Spleen (tissue), 11 donors: ENCODE results near the gene HTR3B. TPM values are rescaled to one million over a fixed set of nuclear protein-coding genes. Genes with fewer than 3 reads are reported as not detected.

ENCODE experiments used
- DNase-seq: peaks from one replicate; pipeline ENCODE4 v3.0.0-alpha.2; 2020
- H3K27ac ChIP-seq, 8 donors: fragments of 200-600 bp; sonication (generic) in 7 of 8; 1 replicate in 4 of 8; 2 replicates in 4 of 8; pipeline versions ENCODE4 v1.5.0 to v1.8.0; 2016 to 2021; ENCODE audit warnings: inconsistent platforms in 4 of 8, mild to moderate bottlenecking in 4 of 8, moderate library complexity in 1 of 8
- H3K27me3 ChIP-seq, 7 donors: fragments of 200-600 bp; sonication (generic) in 6 of 7; replicated peaks in 1 of 7; 1 replicate in 4 of 7; 2 replicates in 3 of 7; pipeline versions ENCODE4 v1.5.0 to v1.8.0; 2016 to 2021; ENCODE audit warnings: inconsistent platforms in 3 of 7, mild to moderate bottlenecking in 1 of 7
- H3K36me3 ChIP-seq, 6 donors: fragments of 200-600 bp; sonication (generic) in 5 of 6; 1 replicate in 4 of 6; 2 replicates in 2 of 6; pipeline versions ENCODE4 v1.5.0 to v1.8.0; 2016 to 2021; ENCODE audit warnings: inconsistent platforms in 2 of 6
- H3K4me1 ChIP-seq, 6 donors: fragments of 200-600 bp; sonication (generic) in 5 of 6; 1 replicate in 3 of 6; 2 replicates in 3 of 6; pipeline versions ENCODE4 v1.5.0 to v1.8.0; 2016 to 2021; ENCODE audit warnings: inconsistent platforms in 3 of 6
- H3K4me3 ChIP-seq, 8 donors: fragments of 200-600 bp; sonication (generic) in 7 of 8; 1 replicate in 4 of 8; 2 replicates in 4 of 8; pipeline versions ENCODE4 v1.5.0 to v1.8.0; 2016 to 2021; ENCODE audit warnings: inconsistent platforms in 4 of 8, mild to moderate bottlenecking in 4 of 8, moderate library complexity in 2 of 8
- H3K9me3 ChIP-seq, 8 donors: fragments of 200-600 bp; sonication (generic) in 7 of 8; 1 replicate in 4 of 8; 2 replicates in 4 of 8; pipeline versions ENCODE4 v1.5.0 to v1.8.0; 2016 to 2021; ENCODE audit warnings: inconsistent platforms in 4 of 8
- POLR2A ChIP-seq, 3 donors: fragments of 450-650 bp; IDR thresholded peaks; one replicate each; pipeline ENCODE4 v1.5.1; 2017; ENCODE audit warnings: antibody characterized with exemption in 3 of 3, mild to moderate bottlenecking in 1 of 3
- WGBS, 5 donors: extraction: QIAGEN DNeasy Blood & Tissue Kit in 3 of 5; methylation state at CpG; one replicate each; pipeline versions ENCODE4 v1.1.5 to v1.1.7; 2013 to 2018; 5-methylcytosine and 5-hydroxymethylcytosine counted together
- intact Hi-C: fragments of 100-400 bp; cut with DNase I; formaldehyde crosslinking; loops from one replicate; pipeline ENCODE4 v1.15.0; 2023; ENCODE audit warnings: low total_unique reads
- polyA plus RNA-seq, 3 donors: library from polyadenylated mRNA; stranded (reverse); fragments of 200-250 nt; gene quantifications; one replicate each; pipeline ENCODE4 v1.2.1, GENCODE V29; 2013
- small RNA-seq, 4 donors: library from RNA; depleted of rRNA; stranded (forward); fragments of <200 nt; gene quantifications; one replicate each; pipeline ENCODE3, GENCODE V24; 2016
- total RNA-seq, 7 donors: library from RNA; depleted of rRNA in 3 of 7; stranded (reverse); fragments of >200 nt in 3 of 7; fragmentation: NEBNext Ultra II Directional in 4 of 7; extraction: Animal tissue kit (Norgen Biotek cat#: 25700) in 4 of 7; gene quantifications; one replicate each; pipeline versions ENCODE4 v1.1.0 to v1.2.1, GENCODE V29; 2016 to 2021
- TF ChIP-seq, protein P1 (sequence below), 11 experiments: fragments of 200-600 bp in 7 of 11; fragments of 450-650 bp in 4 of 11; sonication (generic) in 4 of 11; IDR thresholded peaks in 8 of 11; conservative IDR thresholded peaks in 3 of 11; 1 replicate in 7 of 11; 2 replicates in 4 of 11; pipeline versions ENCODE4 v1.4.0 to v1.8.0; 2016 to 2021; ENCODE audit warnings: antibody characterized with exemption in 11 of 11, inconsistent platforms in 4 of 11, mild to moderate bottlenecking in 1 of 11
- donor health status: healthy with polysubstance abuse.
- donor health status: DM: no; HTN: no; CAD: no; lungs with moderate emphysema.
- donor health status: DM: no; HTN: no; CAD: no.
- donor health status: Bipolar disorder and iron deficiency.
- donor health status: healthy.
- donor health status: DM: no; HTN: no; CAD: no.
- donor health status: DM: yes; HTN: yes; CAD: no.

HTR3B gene
- total and polyA plus RNA-seq, 10 donors: not detected

DNA sequence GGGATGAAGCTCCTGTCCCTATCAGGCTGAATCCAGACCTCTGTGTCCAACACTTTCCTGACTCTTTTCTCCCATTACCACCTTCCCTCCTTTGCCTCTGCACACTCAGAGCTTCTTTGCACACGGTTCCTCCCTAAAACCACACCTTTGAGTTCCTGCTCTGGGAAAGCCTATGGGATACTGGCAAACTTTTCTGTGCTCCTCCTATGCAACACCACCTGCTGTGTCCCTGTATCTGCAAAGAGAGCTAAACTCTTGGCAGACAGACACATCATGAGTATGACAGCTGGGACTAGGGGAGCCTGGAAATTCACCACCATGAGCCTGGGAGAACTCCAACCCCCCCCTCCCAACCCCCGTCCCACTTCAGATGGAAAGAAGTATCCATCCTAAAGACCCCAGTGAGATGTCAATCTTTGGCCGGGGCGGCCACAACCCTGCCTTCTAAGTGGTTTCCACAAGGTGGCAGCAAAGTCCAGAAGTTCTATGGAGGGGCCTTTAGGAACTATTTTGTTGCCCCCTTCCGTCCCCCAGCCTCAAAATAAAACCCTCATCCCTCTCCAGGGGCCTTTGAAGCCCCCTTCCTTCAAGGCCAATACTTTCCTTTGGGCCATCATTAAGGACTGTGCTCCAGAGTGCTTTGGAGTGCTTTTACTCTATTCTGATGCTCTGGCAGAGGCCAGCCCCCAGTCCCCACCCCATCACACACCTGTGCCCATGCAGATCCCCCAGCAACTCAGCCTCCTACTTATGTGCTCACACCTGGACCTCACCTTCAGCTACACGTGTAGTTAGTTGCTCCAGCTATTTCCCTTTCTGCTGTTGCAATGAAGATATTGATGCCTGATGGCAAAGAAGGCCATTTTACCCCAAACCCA lies 89.7 kb downstream of the HTR3B start:
- TF ChIP-seq, protein P1, sequence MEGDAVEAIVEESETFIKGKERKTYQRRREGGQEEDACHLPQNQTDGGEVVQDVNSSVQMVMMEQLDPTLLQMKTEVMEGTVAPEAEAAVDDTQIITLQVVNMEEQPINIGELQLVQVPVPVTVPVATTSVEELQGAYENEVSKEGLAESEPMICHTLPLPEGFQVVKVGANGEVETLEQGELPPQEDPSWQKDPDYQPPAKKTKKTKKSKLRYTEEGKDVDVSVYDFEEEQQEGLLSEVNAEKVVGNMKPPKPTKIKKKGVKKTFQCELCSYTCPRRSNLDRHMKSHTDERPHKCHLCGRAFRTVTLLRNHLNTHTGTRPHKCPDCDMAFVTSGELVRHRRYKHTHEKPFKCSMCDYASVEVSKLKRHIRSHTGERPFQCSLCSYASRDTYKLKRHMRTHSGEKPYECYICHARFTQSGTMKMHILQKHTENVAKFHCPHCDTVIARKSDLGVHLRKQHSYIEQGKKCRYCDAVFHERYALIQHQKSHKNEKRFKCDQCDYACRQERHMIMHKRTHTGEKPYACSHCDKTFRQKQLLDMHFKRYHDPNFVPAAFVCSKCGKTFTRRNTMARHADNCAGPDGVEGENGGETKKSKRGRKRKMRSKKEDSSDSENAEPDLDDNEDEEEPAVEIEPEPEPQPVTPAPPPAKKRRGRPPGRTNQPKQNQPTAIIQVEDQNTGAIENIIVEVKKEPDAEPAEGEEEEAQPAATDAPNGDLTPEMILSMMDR (IDR thresholded peaks at IDR 0.05 in 8 of 11, conservative IDR thresholded peaks at IDR 0.05 in 3 of 11): peak; percentile 37 to 86 (median 68)
- TF ChIP-seq POLR2A (IDR thresholded peaks at IDR 0.05): no peak
- intact Hi-C loops: loop anchor here (5.0 kb wide), 1 partner anchor 268 kb away; no protein-coding TSS in a partner anchor
- no peaks in the 10 kb centered on the region for H3K36me3 ChIP-seq
- DNase-seq: peak; percentile 73
- H3K4me1 ChIP-seq: peaks cover 0 to 7% (median 0%) of the 10 kb centered on the region in 6 donors
- no peak overlapping the region for H3K4me3 ChIP-seq
- 1 to 6% (median 4%) methylated on average over 6 of the region's 6 CpGs for WGBS, 5 donors
- no peaks in the 10 kb centered on the region for H3K9me3 ChIP-seq
- no peak overlapping the region for H3K27ac ChIP-seq
- H3K27me3 ChIP-seq: peaks cover 0 to 73% (median 0%) of the 10 kb centered on the region in 7 donors

Small RNA genes lying within 50 kb of the gene (small RNA-seq; reads per million reads assigned to genes)
- gene RNU6-1107P: 0 reads per million in 4 donors

Other genes starting within 250 kb of the HTR3B start
- gene TMPRSS5, start 198.5 kb upstream of the HTR3B start, total RNA-seq: 1 to 10 TPM in 1 of 7 donors, under 1 TPM in 6; 0.42 to 1.4 (median 0.68) TPM
- 1 to 10 TPM in 2 of 3 donors, under 1 TPM in 1; 0.46 to 1.7 (median 1.5) TPM for gene TMPRSS5, start 198.5 kb upstream of the HTR3B start, polyA plus RNA-seq
- 10 to 100 TPM; 10.6 to 15.7 (median 12.2) TPM for gene ZW10, start 131.1 kb upstream of the HTR3B start, total RNA-seq
- 1 to 10 TPM; 3.2 to 5.1 (median 3.9) TPM for gene ZW10, start 131.1 kb upstream of the HTR3B start, polyA plus RNA-seq
- gene CLDN25, start 125.0 kb upstream of the HTR3B start, total RNA-seq: not detected
- gene CLDN25, start 125.0 kb upstream of the HTR3B start, polyA plus RNA-seq: not detected
- gene USP28, start 29.2 kb upstream of the HTR3B start, total RNA-seq: 10 to 100 TPM; 25.3 to 44.8 (median 32.7) TPM
- gene USP28, start 29.2 kb upstream of the HTR3B start, polyA plus RNA-seq: 1 to 10 TPM; 4.2 to 6.7 (median 5.5) TPM
- gene HTR3A, start 70.3 kb downstream of the HTR3B start, total RNA-seq: 1 to 10 TPM in 1 of 7 donors, under 1 TPM in 5, not detected in 1; 0.44 to 1.3 (median 0.60) TPM
- gene HTR3A, start 70.3 kb downstream of the HTR3B start, polyA plus RNA-seq: 1 to 10 TPM in 1 of 3 donors, under 1 TPM in 2; 0.38 to 2.9 (median 0.57) TPM
- 10 to 100 TPM in 6 of 7 donors, 1 to 10 TPM in 1; 8.4 to 85.6 (median 81.9) TPM for gene ZBTB16, start 154.9 kb downstream of the HTR3B start, total RNA-seq
- gene ZBTB16, start 154.9 kb downstream of the HTR3B start, polyA plus RNA-seq: 1 to 10 TPM; 1.5 to 9.2 (median 2.8) TPM